GM18498 (cell line): Measurements from ENCODE around the gene GAGE10.
"Not testable (repeated sequence)": the region's sequence is repeated elsewhere in the genome, so short reads cannot be mapped to it uniquely, and the experiment has no call there.

Experiments used
- ATAC-seq: cut with Tn5 transposase; IDR thresholded peaks from one replicate; pipeline ENCODE4 v1.9.1; 2021; ENCODE audit warnings: mild to moderate bottlenecking, moderate library complexity; ENCODE audit not compliant: unreplicated experiment

The GAGE10 gene

GRCh38 chrX:49321737-49322136 is 18.3 kb downstream of the GAGE10 start, which contains the start of gene GAGE12J:
Gene GAGE12J (plus strand): TSS chrX:49322037. CDS start chrX:49323194, 1,157 bp downstream.
- not testable (repeated sequence) for ATAC-seq

GRCh38 chrX:49322266-49322665 is 18.8 kb downstream of the GAGE10 start:
- ATAC-seq = not testable (repeated sequence)

GRCh38 chrX:49323735-49324134 is 20.3 kb downstream of the GAGE10 start:
- not testable (repeated sequence) for ATAC-seq

- ATAC-seq = not testable (repeated sequence)
Observed at GRCh38 chrX:49330421-49330820, 27.0 kb downstream of the GAGE10 start.

- not testable (repeated sequence) for ATAC-seq
Observed at GRCh38 chrX:49331282-49331681, 27.8 kb downstream of the GAGE10 start, which contains the start of gene GAGE13. Gene GAGE13 (plus strand): TSS chrX:49331582. CDS start chrX:49332738, 1,156 bp downstream.

- ATAC-seq = not testable (repeated sequence)
Observed at GRCh38 chrX:49331841-49332240, 28.4 kb downstream of the GAGE10 start.

GRCh38 chrX:49341449-49341848 is 38.0 kb downstream of the GAGE10 start:
- ATAC-seq = not testable (repeated sequence)

- ATAC-seq = not testable (repeated sequence)
Observed at GRCh38 chrX:49344496-49345175, 41.2 kb downstream of the GAGE10 start.

GRCh38 chrX:49345402-49345801 is 42.0 kb downstream of the GAGE10 start:
- ATAC-seq = not testable (repeated sequence)

- ATAC-seq = not testable (repeated sequence)
Observed at GRCh38 chrX:49346150-49346549, 42.7 kb downstream of the GAGE10 start.
